ENCODE results near the gene PTPRD.

DNA sequence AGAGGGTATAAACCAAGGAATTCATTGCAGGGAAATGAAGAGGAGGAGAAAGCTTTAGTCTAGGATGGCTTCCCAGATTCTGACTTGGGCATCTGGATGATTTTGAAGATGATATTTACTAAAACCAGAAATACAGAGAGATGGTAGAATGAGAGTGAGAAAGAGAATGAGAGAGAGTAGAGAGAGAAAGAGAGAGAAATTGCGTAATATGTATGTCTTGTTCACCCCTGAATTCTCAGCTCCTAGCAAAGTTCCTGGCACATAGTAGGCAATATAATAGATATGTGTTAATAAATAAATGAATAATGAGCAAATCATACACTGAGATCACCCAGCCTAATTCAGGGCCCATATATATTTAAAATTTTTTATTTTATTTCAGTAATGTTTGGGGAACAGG is 1723.7 kb downstream of the PTPRD start:
- TF ChIP-seq, protein P1, sequence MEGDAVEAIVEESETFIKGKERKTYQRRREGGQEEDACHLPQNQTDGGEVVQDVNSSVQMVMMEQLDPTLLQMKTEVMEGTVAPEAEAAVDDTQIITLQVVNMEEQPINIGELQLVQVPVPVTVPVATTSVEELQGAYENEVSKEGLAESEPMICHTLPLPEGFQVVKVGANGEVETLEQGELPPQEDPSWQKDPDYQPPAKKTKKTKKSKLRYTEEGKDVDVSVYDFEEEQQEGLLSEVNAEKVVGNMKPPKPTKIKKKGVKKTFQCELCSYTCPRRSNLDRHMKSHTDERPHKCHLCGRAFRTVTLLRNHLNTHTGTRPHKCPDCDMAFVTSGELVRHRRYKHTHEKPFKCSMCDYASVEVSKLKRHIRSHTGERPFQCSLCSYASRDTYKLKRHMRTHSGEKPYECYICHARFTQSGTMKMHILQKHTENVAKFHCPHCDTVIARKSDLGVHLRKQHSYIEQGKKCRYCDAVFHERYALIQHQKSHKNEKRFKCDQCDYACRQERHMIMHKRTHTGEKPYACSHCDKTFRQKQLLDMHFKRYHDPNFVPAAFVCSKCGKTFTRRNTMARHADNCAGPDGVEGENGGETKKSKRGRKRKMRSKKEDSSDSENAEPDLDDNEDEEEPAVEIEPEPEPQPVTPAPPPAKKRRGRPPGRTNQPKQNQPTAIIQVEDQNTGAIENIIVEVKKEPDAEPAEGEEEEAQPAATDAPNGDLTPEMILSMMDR (IDR thresholded peaks at IDR 0.05 in 2 of 3, conservative IDR thresholded peaks at IDR 0.05 in 1 of 3; ENCODE audit: borderline replicate concordance in 1 of 3, insufficient read depth in 1 of 3, low read depth in 2 of 3, low read length in 2 of 3): no peak
- TF ChIP-seq YY1 (IDR thresholded peaks at IDR 0.05; ENCODE audit: extremely low read depth, insufficient replicate concordance, low read depth, low read length) (no peak), JUND (IDR thresholded peaks at IDR 0.05) (no peak), POLR2AphosphoS5 (IDR thresholded peaks at IDR 0.05; ENCODE audit: low read depth, low read length) (no peak), POLR2A (IDR thresholded peaks at IDR 0.05; ENCODE audit: borderline replicate concordance, extremely low read depth, insufficient read depth, insufficient read length) (no peak), ZFX (IDR thresholded peaks at IDR 0.05) (no peak), RAD21 (IDR thresholded peaks at IDR 0.05; ENCODE audit: low read depth) (no peak), CBX3 (IDR thresholded peaks at IDR 0.05; ENCODE audit: low read depth) (no peak), CEBPB (IDR thresholded peaks at IDR 0.05; ENCODE audit: low read depth) (no peak), ZNF274 (IDR thresholded peaks at IDR 0.05; ENCODE audit: low read depth, low read length) (no peak)
- TF ChIP-seq, protein P2, sequence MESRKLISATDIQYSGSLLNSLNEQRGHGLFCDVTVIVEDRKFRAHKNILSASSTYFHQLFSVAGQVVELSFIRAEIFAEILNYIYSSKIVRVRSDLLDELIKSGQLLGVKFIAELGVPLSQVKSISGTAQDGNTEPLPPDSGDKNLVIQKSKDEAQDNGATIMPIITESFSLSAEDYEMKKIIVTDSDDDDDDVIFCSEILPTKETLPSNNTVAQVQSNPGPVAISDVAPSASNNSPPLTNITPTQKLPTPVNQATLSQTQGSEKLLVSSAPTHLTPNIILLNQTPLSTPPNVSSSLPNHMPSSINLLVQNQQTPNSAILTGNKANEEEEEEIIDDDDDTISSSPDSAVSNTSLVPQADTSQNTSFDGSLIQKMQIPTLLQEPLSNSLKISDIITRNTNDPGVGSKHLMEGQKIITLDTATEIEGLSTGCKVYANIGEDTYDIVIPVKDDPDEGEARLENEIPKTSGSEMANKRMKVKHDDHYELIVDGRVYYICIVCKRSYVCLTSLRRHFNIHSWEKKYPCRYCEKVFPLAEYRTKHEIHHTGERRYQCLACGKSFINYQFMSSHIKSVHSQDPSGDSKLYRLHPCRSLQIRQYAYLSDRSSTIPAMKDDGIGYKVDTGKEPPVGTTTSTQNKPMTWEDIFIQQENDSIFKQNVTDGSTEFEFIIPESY (IDR thresholded peaks at IDR 0.05; ENCODE audit: extremely low read depth, insufficient replicate concordance, low read length): no peak
- TF ChIP-seq, protein P3, sequence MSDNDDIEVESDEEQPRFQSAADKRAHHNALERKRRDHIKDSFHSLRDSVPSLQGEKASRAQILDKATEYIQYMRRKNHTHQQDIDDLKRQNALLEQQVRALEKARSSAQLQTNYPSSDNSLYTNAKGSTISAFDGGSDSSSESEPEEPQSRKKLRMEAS (IDR thresholded peaks at IDR 0.05): no peak
